Parietal lobe (tissue), 2 donors: ENCODE measurements around the gene LUZP2. TPM values are rescaled to one million over a fixed set of nuclear protein-coding genes. Genes with fewer than 3 reads are reported as not detected.

Source experiments
- small RNA-seq: library from RNA; depleted of rRNA; stranded (forward); fragments of <200 nt; gene quantifications from one replicate; pipeline ENCODE3, GENCODE V24; 2014; ENCODE audit warnings: low replicate concordance
- total RNA-seq: library from RNA; depleted of rRNA; stranded (reverse); fragments of >200 nt; gene quantifications from one replicate; pipeline ENCODE4 v1.2.3, GENCODE V29; 2014

LUZP2 gene
- total RNA-seq: 73.9 TPM

DNA sequence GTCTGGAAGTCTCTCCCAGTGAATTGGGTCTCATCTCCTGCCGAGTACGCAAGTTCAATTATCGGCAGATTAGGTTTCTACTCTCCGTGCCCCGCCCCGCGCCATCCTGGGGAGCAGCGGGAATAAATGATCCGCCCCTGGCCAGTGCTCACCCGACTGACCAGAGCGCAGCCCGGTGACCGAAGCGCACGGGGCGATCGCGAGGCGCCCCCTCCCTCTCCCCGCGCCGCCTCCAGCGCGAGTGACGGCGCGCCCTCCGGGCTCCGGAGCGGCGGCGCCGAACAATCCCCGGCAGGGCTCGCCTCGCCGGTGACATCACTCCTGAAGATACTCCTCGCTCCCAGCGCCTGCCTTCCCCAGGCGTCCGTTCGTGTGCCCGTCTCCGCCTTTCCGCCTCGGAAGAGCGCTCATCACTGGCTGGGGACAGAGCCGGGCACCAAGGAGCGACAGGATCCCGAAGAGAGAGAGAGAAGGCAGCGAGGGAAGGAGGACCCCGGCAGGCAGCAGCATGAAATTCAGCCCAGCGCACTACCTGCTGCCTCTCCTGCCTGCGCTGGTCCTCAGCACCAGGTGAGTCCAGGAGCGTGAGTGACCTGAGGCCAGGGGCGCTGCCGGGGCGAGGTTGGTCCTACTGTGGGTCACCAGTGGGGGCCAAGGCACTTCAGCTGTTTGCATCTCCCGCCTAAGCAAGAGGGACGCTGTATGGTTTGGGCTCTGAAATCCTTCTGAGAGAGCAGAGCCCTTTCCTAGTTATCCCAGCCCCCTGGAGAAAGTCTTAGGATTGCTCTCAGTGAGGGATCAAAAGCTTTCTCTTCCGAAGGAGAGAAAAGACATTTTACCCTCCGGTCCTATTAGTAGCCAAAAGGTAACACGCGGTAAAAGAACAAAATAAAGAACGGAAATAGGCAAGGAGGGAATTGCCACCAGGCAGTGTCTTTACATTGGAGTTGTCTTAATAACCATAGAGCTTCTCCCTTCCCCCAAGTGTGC lies at the start of gene LUZP2:
Gene LUZP2 (plus strand): TSS at position 318 of the 990 bp plus-strand sequence.

Small RNA genes within 50 kb of the gene (small RNA-seq; reads per million reads assigned to genes)
- not detected for gene RF00019
